Eye (tissue), 1 donor: ENCODE data around the gene ENOX1.
"Not testable (repeated sequence)": the region's sequence is repeated elsewhere in the genome, so short reads cannot be mapped to it uniquely, and the experiment has no call there.

Source experiments
- DNase-seq: peaks from one replicate; pipeline ENCODE4 v3.0.0-alpha.2; 2015

The ENOX1 gene

GRCh38 chr13:43786766-43787517 is at the start of gene ENOX1:
Gene ENOX1, minus strand, starts transcription at chr13:43786972.
- DNase-seq: peak; percentile 94

- DNase-seq: peak; percentile 2
Measured at GRCh38 chr13:43835701-43836100, 48.9 kb upstream of the ENOX1 start.

- no peak for DNase-seq
Measured at GRCh38 chr13:43831088-43831487, 44.3 kb upstream of the ENOX1 start.

GRCh38 chr13:43830497-43830881 is 43.7 kb upstream of the ENOX1 start:
- no peak for DNase-seq

GRCh38 chr13:43824656-43825055 is 37.9 kb upstream of the ENOX1 start:
- not testable (repeated sequence) for DNase-seq

GRCh38 chr13:43822969-43823368 is 36.2 kb upstream of the ENOX1 start:
- no peak for DNase-seq

GRCh38 chr13:43816401-43816889 is 29.7 kb upstream of the ENOX1 start:
- DNase-seq: no peak

- no peak for DNase-seq
Measured at GRCh38 chr13:43815204-43815603, 28.4 kb upstream of the ENOX1 start.

GRCh38 chr13:43808676-43809075 is 21.9 kb upstream of the ENOX1 start:
- no peak for DNase-seq

GRCh38 chr13:43805681-43806128 is 18.9 kb upstream of the ENOX1 start:
- no peak for DNase-seq

GRCh38 chr13:43805071-43805468 is 18.3 kb upstream of the ENOX1 start:
- peak; percentile 26 for DNase-seq

GRCh38 chr13:43804461-43805070 is 17.8 kb upstream of the ENOX1 start:
- peak; percentile 96 for DNase-seq

GRCh38 chr13:43802511-43802910 is 15.7 kb upstream of the ENOX1 start:
- DNase-seq: no peak

- no peak for DNase-seq
Measured at GRCh38 chr13:43800828-43801227, 14.1 kb upstream of the ENOX1 start.

GRCh38 chr13:43799191-43799590 is 12.4 kb upstream of the ENOX1 start:
- DNase-seq: no peak

- no peak for DNase-seq
Measured at GRCh38 chr13:43797869-43798268, 11.1 kb upstream of the ENOX1 start.

GRCh38 chr13:43797159-43797558 is 10.4 kb upstream of the ENOX1 start:
- no peak for DNase-seq

- no peak for DNase-seq
Measured at GRCh38 chr13:43794416-43794815, 7.6 kb upstream of the ENOX1 start.

GRCh38 chr13:43792076-43792881 is 5.5 kb upstream of the ENOX1 start:
- no peak for DNase-seq

GRCh38 chr13:43787997-43788396 is 1.2 kb upstream of the ENOX1 start:
- DNase-seq: peak; percentile 66

GRCh38 chr13:43787518-43787891 is 733 bp upstream of the ENOX1 start:
- DNase-seq: no peak

- no peak for DNase-seq
Measured at GRCh38 chr13:43786472-43786765, 353 bp downstream of the ENOX1 start.

- peak; percentile 86 for DNase-seq
Measured at GRCh38 chr13:43785650-43786471, 911 bp downstream of the ENOX1 start.
